ENCODE results near the gene SDF2L1. TPM values are rescaled to one million over a fixed set of nuclear protein-coding genes. Genes with fewer than 3 reads are reported as not detected.
"Not testable (repeated sequence)": the region's sequence is repeated elsewhere in the genome, so short reads cannot be mapped to it uniquely, and the experiment has no call there.

SDF2L1 gene
- 10 to 100 TPM; 52.6 to 53.8 TPM for total RNA-seq

GRCh38 chr22:21641789-21642583 lies at the start of gene SDF2L1:
Gene SDF2L1 (plus strand): TSS chr22:21642302. CDS start chr22:21642337, 35 bp downstream.
- peaks cover 26% of the 10 kb centered on the region for H3K4me1 Mint-ChIP-seq
- peak within 1 kb of the TSS; percentile 70 for H3K27ac Mint-ChIP-seq
- H3K27me3 Mint-ChIP-seq: no peaks in the 10 kb centered on the region
- peak within 1 kb of the TSS; percentile 77 for H3K4me3 Mint-ChIP-seq
- H3K9me3 Mint-ChIP-seq: no peaks in the 10 kb centered on the region
- DNase-seq: peak; percentile 99
- H3K36me3 Mint-ChIP-seq: peaks cover 21% of the 10 kb centered on the region

- Mint-ChIP-seq H3K4me3 (no peak overlapping the region), H3K36me3 (peaks cover 35% of the 10 kb centered on the region), H3K27me3 (no peaks in the 10 kb centered on the region), H3K9me3 (no peaks in the 10 kb centered on the region), H3K27ac (no peak overlapping the region), H3K4me1 (peaks cover 32% of the 10 kb centered on the region)
- no peak for DNase-seq
Measured at GRCh38 chr22:21592422-21592821, 49.7 kb upstream of the SDF2L1 start.

- H3K27me3 Mint-ChIP-seq: no peaks in the 10 kb centered on the region
- H3K36me3 Mint-ChIP-seq: peaks cover 39% of the 10 kb centered on the region
- H3K4me3 Mint-ChIP-seq: no peak overlapping the region
- no peaks in the 10 kb centered on the region for H3K9me3 Mint-ChIP-seq
- DNase-seq: no peak
- H3K4me1 Mint-ChIP-seq: peaks cover 26% of the 10 kb centered on the region
- no peak overlapping the region for H3K27ac Mint-ChIP-seq
Measured at GRCh38 chr22:21593406-21594232, 48.5 kb upstream of the SDF2L1 start.

DNA sequence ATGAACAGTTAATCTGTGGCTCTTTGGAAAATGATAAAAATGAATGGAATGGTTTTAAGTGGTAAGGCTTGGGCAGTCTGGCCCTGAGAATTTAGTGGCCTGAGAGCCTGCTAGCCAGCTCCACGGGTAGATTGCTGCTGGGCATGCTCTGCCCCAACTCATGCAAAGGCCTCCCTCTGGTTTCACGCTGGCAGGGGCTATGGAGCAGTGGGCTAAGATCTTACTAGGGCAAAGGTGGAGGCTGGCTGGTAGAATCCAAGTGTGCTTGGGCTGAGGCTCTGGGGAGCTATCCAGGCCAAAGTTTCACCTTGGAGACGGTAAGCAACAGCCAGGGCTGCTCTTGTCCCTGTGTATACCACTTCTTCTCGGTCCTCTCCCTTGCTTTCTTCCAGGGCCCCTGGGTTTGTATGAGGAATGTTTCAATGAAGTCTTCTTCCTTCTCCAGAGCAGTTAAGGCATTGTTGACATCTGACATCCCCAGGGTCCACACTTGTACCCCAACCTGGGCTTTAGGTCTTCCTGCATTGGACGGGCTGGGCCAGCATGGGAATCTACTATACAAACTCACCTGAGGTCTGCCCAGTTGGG lies 47.1 kb upstream of the SDF2L1 start:
- Mint-ChIP-seq H3K9me3 (no peaks in the 10 kb centered on the region), H3K27ac (no peak overlapping the region), H3K4me1 (peaks cover 29% of the 10 kb centered on the region), H3K36me3 (peaks cover 45% of the 10 kb centered on the region), H3K4me3 (no peak overlapping the region), H3K27me3 (no peaks in the 10 kb centered on the region)
- no peak for DNase-seq

DNA sequence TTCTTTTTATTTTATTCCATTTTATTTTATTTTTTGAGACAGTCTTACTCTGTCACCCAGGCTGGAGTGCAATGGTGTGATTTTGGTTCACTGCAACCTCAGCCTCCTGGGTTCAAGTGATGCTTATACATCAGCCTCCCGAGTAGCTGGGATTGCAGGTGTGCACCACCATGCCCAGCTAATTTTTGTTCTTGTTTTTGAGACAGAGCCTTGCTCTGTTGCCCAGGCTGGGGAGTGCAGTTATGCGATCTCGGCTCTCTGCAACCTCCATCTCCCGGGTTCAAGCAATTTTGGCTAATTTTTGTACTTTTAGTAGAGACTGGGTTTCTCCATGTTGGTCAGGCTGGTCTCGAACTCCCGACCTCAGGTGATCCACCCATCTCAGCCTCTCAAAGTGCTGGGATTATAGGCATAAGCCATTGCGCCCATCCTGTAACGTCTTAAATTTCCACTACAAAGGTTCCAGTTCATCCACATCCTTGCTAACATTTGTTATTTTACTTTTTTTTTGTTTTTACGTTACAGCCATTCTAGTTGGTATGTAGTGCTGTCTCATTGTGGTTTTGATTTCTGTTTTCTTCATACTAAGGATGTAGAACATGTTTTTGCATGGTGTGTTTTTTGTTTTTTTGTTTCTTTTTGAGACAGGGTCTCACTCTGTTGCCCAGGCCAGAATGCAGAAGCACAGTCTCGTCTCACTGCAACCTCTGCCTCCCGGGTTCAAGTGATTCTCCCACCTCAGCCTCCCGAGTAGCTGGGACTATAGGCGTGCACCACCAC lies 45.6 kb upstream of the SDF2L1 start:
- not testable (repeated sequence) for H3K4me3 Mint-ChIP-seq, H3K27me3 Mint-ChIP-seq, DNase-seq, H3K9me3 Mint-ChIP-seq, H3K27ac Mint-ChIP-seq
- Mint-ChIP-seq H3K36me3 (peaks cover 45% of the 10 kb centered on the region), H3K4me1 (peaks cover 24% of the 10 kb centered on the region)

- Mint-ChIP-seq H3K4me1 (peaks cover 23% of the 10 kb centered on the region), H3K4me3 (no peak overlapping the region), H3K27ac (peak overlapping the region; percentile 66), H3K9me3 (no peaks in the 10 kb centered on the region), H3K27me3 (no peaks in the 10 kb centered on the region), H3K36me3 (peaks cover 46% of the 10 kb centered on the region)
- no peak for DNase-seq
Measured at GRCh38 chr22:21598302-21598701, 43.8 kb upstream of the SDF2L1 start.

- Mint-ChIP-seq H3K27ac (peak overlapping the region; percentile 51), H3K4me3 (no peak overlapping the region)
Measured at GRCh38 chr22:21599053-21599893, 42.8 kb upstream of the SDF2L1 start.

GRCh38 chr22:21602579-21602978 lies 39.5 kb upstream of the SDF2L1 start:
- Mint-ChIP-seq H3K27ac (no peak overlapping the region), H3K27me3 (no peaks in the 10 kb centered on the region), H3K36me3 (peaks cover 15% of the 10 kb centered on the region), H3K9me3 (no peaks in the 10 kb centered on the region), H3K4me3 (no peak overlapping the region), H3K4me1 (peaks cover 30% of the 10 kb centered on the region)
- no peak for DNase-seq

More at GRCh38 chr22:21599053-21599893, 42.8 kb upstream of the SDF2L1 start:
- no peak for DNase-seq
- Mint-ChIP-seq H3K27me3 (no peaks in the 10 kb centered on the region), H3K4me1 (peaks cover 20% of the 10 kb centered on the region), H3K36me3 (peaks cover 36% of the 10 kb centered on the region), H3K9me3 (no peaks in the 10 kb centered on the region)

DNA sequence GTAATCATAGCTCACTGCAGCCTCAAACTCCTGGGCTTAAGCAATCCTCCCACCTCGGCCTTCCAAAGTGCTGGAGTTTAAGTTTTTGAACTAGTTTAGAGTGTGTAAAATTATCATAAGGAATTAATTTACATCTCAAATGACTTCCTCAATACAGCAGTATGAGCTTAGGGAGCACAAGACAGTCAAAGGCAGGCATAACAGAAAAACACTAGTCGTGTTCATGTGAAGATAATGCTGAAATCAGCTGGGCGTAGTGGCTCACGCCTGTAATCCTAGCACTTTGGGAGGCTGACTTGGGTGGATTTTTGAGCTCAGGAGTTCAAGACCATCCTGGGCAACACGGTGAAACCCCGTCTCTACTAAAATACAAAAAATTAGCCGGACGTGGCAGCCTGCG lies 38.1 kb upstream of the SDF2L1 start:
- Mint-ChIP-seq H3K27ac (no peak overlapping the region), H3K4me3 (no peak overlapping the region), H3K4me1 (peaks cover 27% of the 10 kb centered on the region), H3K36me3 (peaks cover 11% of the 10 kb centered on the region), H3K9me3 (no peaks in the 10 kb centered on the region), H3K27me3 (no peaks in the 10 kb centered on the region)
- no peak for DNase-seq

DNA sequence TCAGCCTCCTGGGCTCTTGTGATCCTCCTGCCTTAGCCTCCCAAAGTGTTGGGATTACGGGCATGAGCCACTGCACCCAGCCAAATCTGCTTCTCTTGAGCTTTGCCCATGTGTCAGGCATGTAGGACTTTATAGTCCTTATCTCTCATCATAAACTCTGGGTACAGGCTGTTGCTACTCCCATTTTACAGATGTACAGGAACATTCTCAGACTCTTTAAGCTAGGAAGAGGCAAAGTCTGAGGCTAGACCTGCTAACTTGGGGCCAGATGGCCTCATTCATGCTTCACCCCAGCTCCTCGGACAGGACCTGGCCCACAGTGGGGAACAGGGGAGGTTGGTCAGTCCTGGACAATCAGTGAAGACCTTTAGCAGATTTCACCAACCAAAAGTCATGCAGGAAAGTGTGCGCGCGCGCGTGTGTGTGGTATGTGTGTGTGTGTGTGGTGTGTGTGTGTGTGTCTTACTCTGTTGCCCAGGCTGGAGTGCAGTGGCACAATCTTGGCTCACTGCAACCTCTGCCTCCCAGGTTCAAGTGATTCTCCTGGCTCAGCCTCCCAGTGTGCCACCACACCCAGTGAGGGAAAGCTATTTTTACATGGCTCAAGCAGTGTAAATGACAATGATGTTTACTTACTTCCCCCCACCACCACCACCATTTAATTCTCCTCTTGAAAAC lies 36.1 kb upstream of the SDF2L1 start:
- peaks cover 22% of the 10 kb centered on the region for H3K4me1 Mint-ChIP-seq
- H3K27me3 Mint-ChIP-seq: no peaks in the 10 kb centered on the region
- peaks cover 8% of the 10 kb centered on the region for H3K36me3 Mint-ChIP-seq
- DNase-seq: no peak
- no peaks in the 10 kb centered on the region for H3K9me3 Mint-ChIP-seq
- H3K27ac Mint-ChIP-seq: no peak overlapping the region
- no peak overlapping the region for H3K4me3 Mint-ChIP-seq

- H3K4me1 Mint-ChIP-seq: peaks cover 22% of the 10 kb centered on the region
Measured at GRCh38 chr22:21606775-21607174, 35.3 kb upstream of the SDF2L1 start.

GRCh38 chr22:21609556-21610157 lies 32.4 kb upstream of the SDF2L1 start:
- H3K27ac Mint-ChIP-seq, H3K9me3 Mint-ChIP-seq, DNase-seq, H3K4me3 Mint-ChIP-seq, H3K27me3 Mint-ChIP-seq: not testable (repeated sequence)
- Mint-ChIP-seq H3K4me1 (peaks cover 17% of the 10 kb centered on the region), H3K36me3 (peaks cover 16% of the 10 kb centered on the region)

More at GRCh38 chr22:21606775-21607174, 35.3 kb upstream of the SDF2L1 start:
- Mint-ChIP-seq H3K36me3 (peaks cover 12% of the 10 kb centered on the region), H3K27ac (no peak overlapping the region), H3K4me3 (no peak overlapping the region), H3K9me3 (no peaks in the 10 kb centered on the region), H3K27me3 (no peaks in the 10 kb centered on the region)
- DNase-seq: no peak

Data from activated naive CD8-positive, alpha-beta T cell treated with anti-CD3 and anti-CD28 coated beads for 36 hours (primary cell).